AG04450 (cell line): ENCODE data around the gene PIGU. TPM values are rescaled to one million over a fixed set of nuclear protein-coding genes. Genes with fewer than 3 reads are reported as not detected.

Experiments
- CTCF ChIA-PET: fragments of 300-600, 350-600 bp; formaldehyde crosslinking; extraction: SDS; loops from one replicate; lab custom pipeline; 2022; ENCODE audit warnings: antibody characterized with exemption, inconsistent platforms; lab: Charles Lee
- POLR2A ChIA-PET: fragments of 350-600 bp; formaldehyde crosslinking; extraction: SDS; loops from one replicate; lab custom pipeline; 2021; ENCODE audit warnings: antibody characterized with exemption, inconsistent platforms; lab: Yijun Ruan, JAX
- DNase-seq: peaks from one replicate; pipeline ENCODE4 v3.0.0-alpha.2; 2011; ENCODE audit warnings: low read depth, low spot score
- H3K27ac ChIP-seq: one replicate; pipeline ENCODE4 v1.5.1; 2012; ENCODE audit warnings: low read depth, low read length, control low read depth
- H3K27me3 ChIP-seq: one replicate; pipeline ENCODE4 v1.6.0; 2012; ENCODE audit warnings: low read length; ENCODE audit not compliant: control insufficient read depth, insufficient read depth
- H3K4me3 ChIP-seq: 2 replicates; pipeline ENCODE4 v1.5.1; 2011; ENCODE audit warnings: mild to moderate bottlenecking, low read depth, low read length, control low read depth
- H3K9me3 ChIP-seq: 2 replicates; pipeline ENCODE4 v1.5.1; 2012; ENCODE audit warnings: low read length; ENCODE audit not compliant: control insufficient read depth, insufficient read depth
- CTCF ChIP-seq: IDR thresholded peaks from 2 replicates; pipeline ENCODE4 v1.5.1; 2011; ENCODE audit warnings: low read depth, low read length, control low read depth, inconsistent platforms
- polyA plus RNA-seq: library from polyadenylated mRNA; depleted of rRNA; stranded (reverse); fragments of >200 nt; gene quantifications from 2 replicates; pipeline ENCODE4 v1.2.3, GENCODE V29; 2011

PIGU gene
- polyA plus RNA-seq, 1 experiment = 54.8 TPM

DNA sequence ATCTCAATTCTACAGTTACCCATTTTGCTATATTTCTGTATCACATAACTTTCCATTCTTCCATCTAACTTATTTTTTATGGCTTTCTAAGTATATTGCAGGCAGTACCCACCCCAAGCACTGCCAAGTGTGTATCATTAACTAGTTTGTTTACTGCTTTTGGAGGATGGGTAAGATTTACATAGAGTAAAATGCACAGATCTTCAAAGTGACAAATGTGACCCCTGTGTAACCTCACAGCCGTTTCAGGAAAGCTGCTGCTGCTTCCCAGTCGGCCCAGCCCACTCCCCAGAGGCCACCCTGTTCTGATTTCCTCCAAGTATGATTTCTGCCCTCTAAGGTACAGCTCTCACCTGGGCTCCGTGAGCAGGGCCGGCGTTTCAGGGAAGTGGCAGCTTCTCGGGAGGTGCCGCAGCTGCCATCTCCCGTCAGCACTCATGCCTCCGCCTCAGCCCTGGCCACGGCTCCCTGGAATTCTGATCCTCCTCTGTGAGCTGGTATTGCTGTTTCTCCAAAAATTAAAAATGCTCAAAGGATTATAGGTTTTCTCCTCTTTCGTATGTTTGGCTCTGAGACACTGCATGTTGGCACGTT lies 133.3 kb downstream of the PIGU start:
- DNase-seq = no peak
- Histone ChIP-seq H3K9me3 (no peaks in the 10 kb centered on the region; the same call in 1 of the 2 replicates), H3K27me3 (no peaks in the 10 kb centered on the region), H3K27ac (no peak overlapping the region), H3K4me3 (no peak overlapping the region)
- TF ChIP-seq CTCF = no peak
- CTCF ChIA-PET = interaction anchor here (1.3 kb wide), 1 partner anchor 17 kb away, joined by 3 read pairs; no protein-coding TSS in a partner anchor
- POLR2A ChIA-PET = no interaction called here

DNA sequence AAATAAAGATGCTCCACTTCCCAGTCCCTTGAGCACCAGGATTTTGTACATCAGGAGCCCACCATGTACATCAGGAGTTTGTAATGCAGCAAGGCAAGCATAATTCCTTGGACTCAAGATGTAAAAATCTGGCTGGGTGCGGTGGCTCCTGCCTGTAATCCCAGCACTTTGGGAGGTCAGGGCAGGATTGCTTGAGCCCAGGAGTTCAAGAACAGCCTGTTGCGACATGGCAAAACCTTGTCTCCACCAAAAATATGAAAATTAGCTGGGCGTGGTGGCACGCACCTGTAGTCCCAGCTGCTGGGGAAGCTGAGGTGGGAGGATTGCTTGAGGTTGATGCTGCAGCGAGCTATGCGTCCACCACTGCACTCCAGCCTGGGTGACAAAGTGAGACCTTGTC lies 134.5 kb downstream of the PIGU start:
- no peak overlapping the region for H3K27ac ChIP-seq
- POLR2A ChIA-PET = no interaction called here
- TF ChIP-seq CTCF = no peak
- H3K4me3 ChIP-seq = no peak overlapping the region
- H3K27me3 ChIP-seq = no peaks in the 10 kb centered on the region
- CTCF ChIA-PET = no interaction called here
- no peak for DNase-seq
- H3K9me3 ChIP-seq = no peaks in the 10 kb centered on the region; the same call in 1 of the 2 replicates

DNA sequence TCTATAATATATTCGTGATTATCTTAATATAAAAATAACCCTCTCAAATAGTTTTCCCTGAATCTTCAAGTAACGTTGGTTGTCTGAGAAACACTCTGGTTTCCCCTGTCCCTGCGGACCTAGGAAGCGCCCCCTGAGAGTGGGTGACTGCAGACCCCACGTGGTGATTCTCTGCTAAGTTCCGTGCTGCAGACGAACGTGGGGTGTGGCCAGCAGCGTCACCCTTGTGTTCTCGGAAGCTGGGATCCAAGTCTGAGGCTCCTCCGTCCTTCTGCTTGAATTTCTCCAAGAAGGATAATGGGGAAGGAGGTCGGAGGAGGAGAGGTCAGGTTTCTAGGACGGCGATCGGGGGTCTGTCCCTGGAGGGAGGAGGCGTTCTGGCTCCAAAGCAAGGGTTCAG lies 135.0 kb downstream of the PIGU start:
- no peak for TF ChIP-seq CTCF
- no peak for DNase-seq
- POLR2A ChIA-PET = no interaction called here
- CTCF ChIA-PET = no interaction called here
- H3K4me3 ChIP-seq = no peak overlapping the region
- H3K27me3 ChIP-seq = no peaks in the 10 kb centered on the region
- no peaks in the 10 kb centered on the region; the same call in 1 of the 2 replicates for H3K9me3 ChIP-seq
- no peak overlapping the region for H3K27ac ChIP-seq

DNA sequence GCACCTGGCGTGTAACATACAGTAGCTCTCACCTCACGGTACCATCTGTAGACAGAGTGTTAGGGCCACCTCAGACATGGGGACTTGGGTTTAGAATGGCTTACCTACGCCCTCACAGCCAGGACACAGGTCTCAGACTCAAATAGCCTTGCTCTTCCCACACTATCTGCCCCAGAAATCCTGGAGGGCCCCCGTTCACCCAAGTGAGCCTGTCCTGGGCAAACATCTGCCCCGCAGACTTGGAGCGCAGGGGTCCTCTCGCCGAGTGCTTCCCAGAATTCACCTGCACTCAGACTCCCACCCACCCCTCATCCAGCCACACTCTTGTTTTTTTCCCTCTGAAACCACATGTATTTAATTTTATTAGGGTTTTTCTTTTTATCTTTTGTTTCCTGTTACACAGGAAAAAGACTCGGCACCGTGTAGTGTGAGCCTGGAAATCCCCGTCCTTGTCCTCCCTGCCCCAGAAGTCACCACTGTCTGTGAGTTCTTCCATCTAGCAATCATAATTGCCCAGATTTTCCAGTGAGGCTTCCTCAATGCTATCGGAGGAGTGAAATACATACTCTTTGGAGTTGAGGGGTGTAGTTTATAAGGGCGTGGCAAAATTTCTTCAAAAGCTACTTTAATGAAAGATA lies 135.5 kb downstream of the PIGU start:
- ChIA-PET CTCF (no interaction called here), POLR2A (no interaction called here)
- no peak for TF ChIP-seq CTCF
- Histone ChIP-seq H3K27me3 (no peaks in the 10 kb centered on the region), H3K4me3 (no peak overlapping the region), H3K27ac (no peak overlapping the region), H3K9me3 (no peaks in the 10 kb centered on the region)
- DNase-seq = no peak

- ChIA-PET CTCF (no interaction called here), POLR2A (no interaction called here)
- TF ChIP-seq CTCF = no peak
- H3K27ac ChIP-seq = no peak overlapping the region
- H3K4me3 ChIP-seq = no peak overlapping the region
- no peaks in the 10 kb centered on the region for H3K27me3 ChIP-seq
- H3K9me3 ChIP-seq = no peaks in the 10 kb centered on the region
- DNase-seq = no peak
Observed at GRCh38 chr20:34540596-34541263, 136.2 kb downstream of the PIGU start.
